ENCODE measurements around the gene SPINK14.

GRCh38 chr5:148206620-148207019 lies 38.3 kb downstream of the SPINK14 start:
- TF ChIP-seq EP300 (conservative IDR thresholded peaks at IDR 0.05; ENCODE audit: poor library complexity, severe bottlenecking), result no peak
- no peak for TF ChIP-seq SMC3 (conservative IDR thresholded peaks at IDR 0.05; ENCODE audit: poor library complexity)
- no peak for TF ChIP-seq POLR2AphosphoS5 (IDR thresholded peaks at IDR 0.05)
